Adrenal gland (tissue), 12 donors: ENCODE results near the gene CES1. TPM values are rescaled to one million over a fixed set of nuclear protein-coding genes. Genes with fewer than 3 reads are reported as not detected.
"Not testable (repeated sequence)": the region's sequence is repeated elsewhere in the genome, so short reads cannot be mapped to it uniquely, and the experiment has no call there.

Experiments
- DNase-seq, 7 donors: peaks; one replicate each; pipeline ENCODE4 v3.0.0-alpha.2; 2019 to 2020
- H3K27ac ChIP-seq, 5 donors: fragments of 200-600 bp; sonication (generic) in 4 of 5; 1 replicate in 3 of 5; 2 replicates in 2 of 5; pipeline versions ENCODE4 v1.5.1 to v1.8.0; 2016 to 2020; ENCODE audit warnings: mild to moderate bottlenecking in 1 of 5
- H3K27me3 ChIP-seq: fragments of 200-600 bp; 2 replicates; pipeline ENCODE4 v1.8.0; 2021
- H3K36me3 ChIP-seq, 2 donors: fragments of 200-600 bp; replicated peaks in 1 of 2; 1 replicate in 1 of 2; 2 replicates in 1 of 2; pipeline versions ENCODE4 v1.5.1 to v1.8.0; 2018 to 2022
- H3K4me1 ChIP-seq, 2 donors: fragments of 200-600 bp; replicated peaks in 1 of 2; 1 replicate in 1 of 2; 2 replicates in 1 of 2; pipeline versions ENCODE4 v1.5.1 to v1.8.0; 2018 to 2021
- H3K4me3 ChIP-seq, 4 donors: fragments of 200-600 bp; sonication (generic) in 3 of 4; one replicate each; pipeline ENCODE4 v1.5.1; 2016 to 2018
- H3K9me3 ChIP-seq, 3 donors: fragments of 200-600 bp; sonication (generic) in 1 of 3; replicated peaks in 1 of 3; 1 replicate in 2 of 3; 2 replicates in 1 of 3; pipeline versions ENCODE4 v1.5.1 to v1.8.0; 2016 to 2021
- POLR2A ChIP-seq, 2 donors: fragments of 450-650 bp; IDR thresholded peaks; one replicate each; pipeline ENCODE4 v1.6.1; 2017; ENCODE audit warnings: antibody characterized with exemption in 2 of 2, mild to moderate bottlenecking in 2 of 2, moderate library complexity in 1 of 2
- WGBS, 4 donors: extraction: QIAGEN DNeasy Blood & Tissue Kit in 2 of 4; methylation state at CpG; one replicate each; pipeline versions ENCODE4 v1.1.5 to v1.1.7; 2013 to 2017; 5-methylcytosine and 5-hydroxymethylcytosine counted together
- intact Hi-C, 2 donors: fragments of 100-400 bp; cut with DNase I; formaldehyde crosslinking; loops; one replicate each; pipeline versions ENCODE4 v1.14.1 to v1.15.0; 2022 to 2023
- polyA plus RNA-seq, 3 donors: library from polyadenylated mRNA; stranded (reverse); fragments of 200-250 nt in 2 of 3; fragments of 350-450 nt in 1 of 3; fragmentation: Illumina TruSeq in 1 of 3; extraction: RNeasy Lipid Tissue Mini Kit (QIAGEN cat#74804) in 1 of 3; gene quantifications; one replicate each; pipeline ENCODE4 v1.2.3, GENCODE V29; 2013 to 2014
- total RNA-seq, 9 donors: library from RNA; depleted of rRNA in 4 of 9; stranded (reverse); fragments of >200 nt in 4 of 9; fragments of 120-200 nt in 1 of 9; fragmentation: NEBNext Ultra II Directional in 1 of 9; extraction: Animal tissue kit (Norgen Biotek cat#: 25700) in 1 of 9; gene quantifications; one replicate each; pipeline versions ENCODE4 v1.1.0 to v1.2.4, GENCODE V29; 2013 to 2023
- TF ChIP-seq, protein P1 (sequence below), 6 experiments: fragments of 450-650 bp in 4 of 6; fragments of 200-600 bp in 2 of 6; sonication (generic) in 1 of 6; IDR thresholded peaks; 1 replicate in 5 of 6; 2 replicates in 1 of 6; pipeline versions ENCODE4 v1.5.1 to v1.8.0; 2016 to 2021; ENCODE audit warnings: antibody characterized with exemption in 6 of 6, mild to moderate bottlenecking in 2 of 6, moderate library complexity in 1 of 6
- donor health status: healthy with polysubstance abuse.
- donor health status: Bipolar disorder and iron deficiency.
- donor health status: DM: yes; HTN: yes; CAD: no.
- donor health status: DM: no; HTN: no; CAD: no.
- donor health status: DM: no; HTN: no; CAD: no.
- donor health status: DM: yes; HTN: yes; CAD: no.

CES1 gene
- total and polyA plus RNA-seq, 12 donors, result 0.11 to 103 (median 18.9) TPM

DNA sequence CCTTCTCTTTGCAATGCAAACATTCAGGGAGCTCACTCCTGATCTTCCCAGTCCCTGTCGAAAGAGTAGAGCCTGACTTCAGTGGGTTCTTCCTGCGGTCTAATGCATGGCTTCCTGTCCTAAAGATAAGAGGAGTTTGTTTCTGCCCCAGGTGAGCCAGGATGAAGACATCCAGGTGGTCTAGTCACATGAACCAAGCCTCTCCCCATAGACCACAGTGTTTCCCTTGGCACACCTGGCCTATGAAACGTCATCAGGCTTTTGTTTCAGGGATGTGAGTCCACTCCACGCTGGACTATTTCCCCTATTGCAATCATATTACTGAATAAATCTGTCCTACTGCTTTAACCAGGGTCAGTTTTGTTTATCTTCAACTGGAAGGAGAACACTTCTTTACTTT, 21.1 kb downstream of the CES1 start:
- Histone ChIP-seq H3K27me3 (no peaks in the 10 kb centered on the region), H3K4me3 (no peak overlapping the region), H3K4me1 (no peaks in the 10 kb centered on the region), H3K36me3 (no peaks in the 10 kb centered on the region), H3K9me3 (no peaks in the 10 kb centered on the region), H3K27ac (no peak overlapping the region)
- TF ChIP-seq, protein P1, sequence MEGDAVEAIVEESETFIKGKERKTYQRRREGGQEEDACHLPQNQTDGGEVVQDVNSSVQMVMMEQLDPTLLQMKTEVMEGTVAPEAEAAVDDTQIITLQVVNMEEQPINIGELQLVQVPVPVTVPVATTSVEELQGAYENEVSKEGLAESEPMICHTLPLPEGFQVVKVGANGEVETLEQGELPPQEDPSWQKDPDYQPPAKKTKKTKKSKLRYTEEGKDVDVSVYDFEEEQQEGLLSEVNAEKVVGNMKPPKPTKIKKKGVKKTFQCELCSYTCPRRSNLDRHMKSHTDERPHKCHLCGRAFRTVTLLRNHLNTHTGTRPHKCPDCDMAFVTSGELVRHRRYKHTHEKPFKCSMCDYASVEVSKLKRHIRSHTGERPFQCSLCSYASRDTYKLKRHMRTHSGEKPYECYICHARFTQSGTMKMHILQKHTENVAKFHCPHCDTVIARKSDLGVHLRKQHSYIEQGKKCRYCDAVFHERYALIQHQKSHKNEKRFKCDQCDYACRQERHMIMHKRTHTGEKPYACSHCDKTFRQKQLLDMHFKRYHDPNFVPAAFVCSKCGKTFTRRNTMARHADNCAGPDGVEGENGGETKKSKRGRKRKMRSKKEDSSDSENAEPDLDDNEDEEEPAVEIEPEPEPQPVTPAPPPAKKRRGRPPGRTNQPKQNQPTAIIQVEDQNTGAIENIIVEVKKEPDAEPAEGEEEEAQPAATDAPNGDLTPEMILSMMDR (IDR thresholded peaks at IDR 0.05), result no peak
- TF ChIP-seq POLR2A (IDR thresholded peaks at IDR 0.05), result no peak
- 50 to 60% (median 55%) methylated on average over 4 of the region's 4 CpGs for WGBS, 4 donors
- DNase-seq, result peak in 1 of 7 donors; percentile 15
- intact Hi-C loops, result loop anchor here in 1 of 2 donors (10.0 kb wide), 1 partner anchor 67 kb away; no protein-coding TSS in a partner anchor

DNA sequence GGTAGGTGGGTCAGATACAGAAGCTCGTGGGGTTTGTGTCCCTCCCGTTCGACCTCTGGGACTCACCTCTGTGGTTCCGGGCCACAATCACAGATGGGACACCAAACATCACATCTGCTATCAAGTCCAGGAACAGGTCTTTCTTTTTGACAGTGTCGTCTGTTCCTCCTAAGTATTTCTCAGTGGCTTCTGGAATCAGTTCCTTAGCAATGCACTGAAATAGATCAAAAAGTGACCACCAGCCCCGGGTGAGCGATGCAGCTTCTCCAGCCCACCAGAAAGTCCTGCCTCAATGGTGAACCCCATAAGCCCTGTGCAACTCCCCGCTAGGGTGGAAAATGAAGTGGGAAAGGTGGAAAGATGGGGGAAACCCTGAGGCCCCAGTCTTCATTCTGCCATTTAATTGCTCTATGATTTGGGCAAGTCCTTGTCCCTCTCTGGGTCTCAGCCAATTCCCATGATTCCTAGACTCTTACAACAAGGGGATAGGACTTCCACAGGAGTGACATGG, 22.4 kb downstream of the CES1 start:
- Histone ChIP-seq H3K27me3 (no peaks in the 10 kb centered on the region), H3K27ac (no peak overlapping the region), H3K36me3 (no peaks in the 10 kb centered on the region), H3K4me1 (no peaks in the 10 kb centered on the region), H3K9me3 (no peaks in the 10 kb centered on the region), H3K4me3 (no peak overlapping the region)
- DNase-seq, result peak in 1 of 7 donors; percentile 11
- intact Hi-C loops, result loop anchor here in 1 of 2 donors (10.0 kb wide), 1 partner anchor 66 kb away; no protein-coding TSS in a partner anchor
- TF ChIP-seq POLR2A (IDR thresholded peaks at IDR 0.05), result no peak
- TF ChIP-seq, protein P1 (IDR thresholded peaks at IDR 0.05), result no peak
- 64 to 80% (median 73%) methylated on average over 7 to 8 of the region's 8 CpGs for WGBS, 4 donors

DNA sequence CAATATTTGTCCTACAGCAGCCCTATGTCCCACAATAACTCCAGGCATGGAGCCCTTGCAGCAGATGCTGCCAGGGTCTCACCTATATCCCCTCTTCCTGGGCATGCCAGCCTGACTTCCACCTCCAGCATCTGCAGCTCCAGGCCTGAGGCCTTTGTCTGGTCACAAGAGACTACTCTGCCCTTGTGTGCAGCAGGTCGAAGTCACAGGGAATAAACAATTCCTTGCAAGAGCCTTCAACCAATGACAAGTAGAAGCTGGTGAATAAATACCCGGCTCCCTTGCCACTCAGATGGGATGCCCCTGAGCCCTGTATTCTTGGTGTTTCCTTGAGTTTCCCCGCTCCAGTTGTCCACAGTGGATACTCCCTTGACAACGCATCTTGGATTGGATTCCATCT, 23.0 kb downstream of the CES1 start:
- no peaks in the 10 kb centered on the region for H3K9me3 ChIP-seq
- no peak overlapping the region for H3K4me3 ChIP-seq
- H3K27ac ChIP-seq, result no peak overlapping the region
- no peaks in the 10 kb centered on the region for H3K4me1 ChIP-seq
- no peaks in the 10 kb centered on the region for H3K36me3 ChIP-seq
- intact Hi-C loops, result loop anchor here in 1 of 2 donors (10.0 kb wide), 1 partner anchor 65 kb away; no protein-coding TSS in a partner anchor
- DNase-seq, result peak in 1 of 7 donors; percentile 5
- TF ChIP-seq, protein P1 (IDR thresholded peaks at IDR 0.05), result no peak
- TF ChIP-seq POLR2A (IDR thresholded peaks at IDR 0.05), result no peak
- 70 to 81% (median 79%) methylated on average over 4 of the region's 4 CpGs for WGBS, 4 donors
- no peaks in the 10 kb centered on the region for H3K27me3 ChIP-seq

DNA sequence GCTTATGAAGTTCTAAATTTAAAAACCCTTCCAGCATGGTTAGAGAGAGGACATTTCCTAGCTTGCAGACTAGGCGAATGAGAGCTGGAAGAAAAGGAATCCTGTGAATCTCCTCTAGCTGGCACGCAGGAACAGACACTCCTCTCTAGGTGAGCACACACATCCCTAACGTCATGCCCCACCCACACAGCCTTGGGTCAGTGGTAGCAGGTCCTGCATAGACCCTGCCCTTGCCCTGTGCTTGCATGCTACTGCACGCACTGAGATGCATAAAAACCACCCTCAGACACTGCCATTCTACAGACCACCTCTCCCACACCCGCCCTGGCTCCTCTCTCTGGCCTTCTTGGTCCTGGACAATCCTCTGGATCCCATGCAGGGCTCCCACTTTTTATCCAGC, 23.5 kb downstream of the CES1 start:
- no peak for DNase-seq
- Histone ChIP-seq H3K27ac (no peak overlapping the region), H3K27me3 (no peaks in the 10 kb centered on the region), H3K4me3 (no peak overlapping the region), H3K36me3 (no peaks in the 10 kb centered on the region), H3K4me1 (no peaks in the 10 kb centered on the region), H3K9me3 (no peaks in the 10 kb centered on the region)
- intact Hi-C loops, result no loop called here
- no peak for TF ChIP-seq POLR2A (IDR thresholded peaks at IDR 0.05)
- TF ChIP-seq, protein P1 (IDR thresholded peaks at IDR 0.05), result no peak
- WGBS, 4 donors, result 57 to 68% (median 59%) methylated on average over 5 of the region's 5 CpGs

DNA sequence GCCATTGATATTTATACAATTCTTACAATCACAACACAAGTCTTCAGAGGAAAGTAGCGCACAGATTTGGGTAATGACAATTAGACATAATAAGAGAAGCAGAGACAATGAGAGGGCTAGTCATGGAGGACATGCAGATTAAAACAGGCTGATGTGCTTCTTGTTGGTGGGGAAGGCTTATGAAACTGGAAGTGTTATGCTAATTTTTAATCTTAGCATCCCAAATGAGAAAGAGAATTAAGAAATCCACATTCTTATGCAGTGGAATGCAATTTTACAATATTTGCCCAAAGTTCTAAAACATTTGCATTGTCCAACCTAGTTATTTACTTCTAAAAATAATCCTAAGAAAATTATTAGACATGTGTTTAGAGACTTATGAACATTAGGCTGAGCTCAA, 24.6 kb downstream of the CES1 start:
- H3K9me3 ChIP-seq, DNase-seq, H3K4me3 ChIP-seq, H3K4me1 ChIP-seq, H3K36me3 ChIP-seq, H3K27ac ChIP-seq, intact Hi-C loops, H3K27me3 ChIP-seq: not testable (repeated sequence)
- 80% methylated on average over 1 of the region's 1 CpG; no CpG with 5 or more reads in 3 of the 4 donors for WGBS, 4 donors

DNA sequence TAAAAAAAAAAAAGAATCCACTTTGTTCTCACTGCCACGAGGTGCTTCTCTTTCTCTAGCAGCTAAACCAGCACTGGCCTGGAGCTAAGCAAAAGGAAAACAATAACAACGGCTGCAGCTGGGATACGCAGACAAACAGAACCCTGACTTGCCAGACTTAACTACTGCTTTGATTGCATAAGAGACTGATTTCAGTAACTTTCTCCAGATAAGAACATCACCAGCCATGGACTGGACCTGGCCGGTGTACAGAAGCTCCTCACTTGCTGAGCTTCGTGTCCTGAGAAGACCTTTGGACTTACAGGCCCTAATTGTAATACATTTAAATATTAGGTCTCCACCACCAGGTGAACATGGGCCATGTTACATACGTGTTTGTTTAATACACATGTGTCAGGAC, 27.8 kb downstream of the CES1 start:
- intact Hi-C loops, DNase-seq, H3K27me3 ChIP-seq, H3K27ac ChIP-seq, H3K36me3 ChIP-seq, H3K4me1 ChIP-seq, H3K4me3 ChIP-seq, H3K9me3 ChIP-seq: not testable (repeated sequence)
- no CpG with 5 or more reads among the region's 6 CpGs for WGBS, 4 donors

DNA sequence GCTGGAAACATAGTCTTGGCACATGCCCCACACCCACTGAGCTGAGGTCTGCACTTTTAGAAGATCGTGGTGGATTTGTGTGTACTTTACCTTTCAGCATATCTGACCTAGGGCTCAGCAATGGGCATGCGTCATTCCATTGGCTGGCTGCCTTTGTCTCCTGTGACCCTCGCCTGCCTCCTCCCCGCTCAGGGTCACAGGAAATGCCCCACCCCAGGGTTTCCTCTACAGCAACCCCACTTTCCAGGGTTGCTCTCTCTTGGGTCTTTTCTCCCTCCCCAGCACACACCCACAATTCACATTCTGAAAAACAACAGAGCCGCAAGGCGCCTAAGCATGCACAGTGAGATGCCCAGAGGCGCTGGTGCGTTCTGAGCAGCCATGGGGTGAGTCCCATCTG, 29.2 kb downstream of the CES1 start:
- H3K27me3 ChIP-seq, H3K4me1 ChIP-seq, DNase-seq, H3K36me3 ChIP-seq, intact Hi-C loops, H3K27ac ChIP-seq, H3K4me3 ChIP-seq, H3K9me3 ChIP-seq: not testable (repeated sequence)
- WGBS, 4 donors, result no CpG with 5 or more reads among the region's 8 CpGs
